OCI-LY7 (cell line): ENCODE results near the gene CDH12. TPM values are rescaled to one million over a fixed set of nuclear protein-coding genes. Genes with fewer than 3 reads are reported as not detected.
"Not testable (repeated sequence)": the region's sequence is repeated elsewhere in the genome, so short reads cannot be mapped to it uniquely, and the experiment has no call there.

Experiments used
- BruUV-seq: library from RNA; stranded (reverse); fragments of 400-500 nt; replicated peaks from 2 replicates; lab custom pipeline; 2021; lab: Mats Ljungman, UMichigan
- CTCF ChIA-PET: fragments of 300-600 bp; sonication (Branson Sonifier 250); formaldehyde crosslinking; loops from one replicate; lab custom pipeline; 2022; ENCODE audit warnings: antibody characterized with exemption; ENCODE audit not compliant: unreplicated experiment; lab: Charles Lee
- POLR2A ChIA-PET: fragments of 300-600 bp; sonication (Branson Sonifier 250); formaldehyde crosslinking; loops from one replicate; lab custom pipeline; 2022; ENCODE audit warnings: antibody characterized with exemption; lab: Charles Lee
- DNase-seq: peaks from one replicate; pipeline ENCODE4 v3.0.0-alpha.2; 2015; ENCODE audit warnings: low spot score
- H2AFZ ChIP-seq: fragments of 200-600 bp; sonication (generic), shearing (Covaris generic); 2 replicates; pipeline ENCODE4 v1.6.1; 2014; ENCODE audit warnings: mild to moderate bottlenecking, antibody characterized with exemption, low read length, moderate library complexity
- H3K27ac ChIP-seq: fragments of 200-600 bp; sonication (generic); 2 replicates; pipeline ENCODE4 v1.5.1; 2014; ENCODE audit warnings: mixed run types, low read depth, mild to moderate bottlenecking, moderate library complexity, low read length, inconsistent platforms; ENCODE audit not compliant: poor library complexity, severe bottlenecking
- H3K36me3 ChIP-seq: fragments of 200-600 bp; sonication (generic); 2 replicates; pipeline ENCODE4 v1.6.1; 2014; ENCODE audit warnings: mild to moderate bottlenecking, antibody characterized with exemption, low read length, moderate library complexity, mixed read lengths; ENCODE audit not compliant: insufficient read depth
- H3K4me1 ChIP-seq: fragments of 200-600 bp; sonication (generic); 2 replicates; pipeline ENCODE4 v1.5.1; 2014; ENCODE audit warnings: mild to moderate bottlenecking, low read length; ENCODE audit not compliant: insufficient read depth, poor library complexity, severe bottlenecking
- H3K4me2 ChIP-seq: fragments of 200-600 bp; sonication (generic); 2 replicates; pipeline ENCODE4 v1.6.1; 2014; ENCODE audit warnings: mild to moderate bottlenecking, low read length
- H3K4me3 ChIP-seq: fragments of 200-600 bp; sonication (generic); 2 replicates; pipeline ENCODE4 v1.5.1; 2014; ENCODE audit warnings: mild to moderate bottlenecking, low read depth, low read length; ENCODE audit not compliant: poor library complexity, severe bottlenecking
- H3K79me2 ChIP-seq: fragments of 200-600 bp; sonication (generic); 2 replicates; pipeline ENCODE4 v1.6.1; 2016; ENCODE audit warnings: low read depth, mild to moderate bottlenecking, low read length, moderate library complexity, mixed read lengths; ENCODE audit not compliant: insufficient read depth
- H3K9me2 ChIP-seq: fragments of 200-600 bp; sonication (generic); 2 replicates; pipeline ENCODE4 v1.6.1; 2016; ENCODE audit warnings: mild to moderate bottlenecking, low read length, mixed read lengths; ENCODE audit not compliant: insufficient read depth
- H3K9me3 ChIP-seq: fragments of 200-600 bp; sonication (generic); 2 replicates; pipeline ENCODE4 v1.6.1; 2014; ENCODE audit warnings: mild to moderate bottlenecking, mixed run types, low read length, mixed read lengths
- H4K20me1 ChIP-seq: fragments of 200-600 bp; sonication (generic); 2 replicates; pipeline ENCODE4 v1.6.1; 2014; ENCODE audit warnings: mild to moderate bottlenecking, antibody characterized with exemption, low read length, moderate library complexity, mixed read lengths; ENCODE audit not compliant: insufficient read depth
- CTCF ChIP-seq: fragments of 200-600 bp; sonication (generic); conservative IDR thresholded peaks from 2 replicates; pipeline ENCODE4 v1.5.1; 2014; ENCODE audit warnings: mild to moderate bottlenecking, antibody characterized with exemption, low read length, moderate library complexity, mixed read lengths
- EZH2phosphoT487 ChIP-seq: fragments of 200-600 bp; sonication (generic); IDR thresholded peaks from 2 replicates; pipeline ENCODE4 v1.6.1; 2018; ENCODE audit warnings: low read depth, borderline replicate concordance, mild to moderate bottlenecking, mixed run types, antibody characterized with exemption, low read length, moderate library complexity, mixed read lengths
- intact Hi-C: fragments of 100-400 bp; cut with micrococcal nuclease; formaldehyde crosslinking; loops from one replicate; pipeline ENCODE4 v1.10.0; 2022; ENCODE audit not compliant: unreplicated experiment
- total RNA-seq, 2 experiments: library from RNA; depleted of rRNA in 1 of 2; stranded (reverse); fragments of >200 nt in 1 of 2; shearing (Covaris generic) in 1 of 2; gene quantifications; 2 replicates each; pipeline ENCODE4 v1.2.3, GENCODE V29; 2014 to 2022

The CDH12 gene
- total RNA-seq, 2 experiments from 2014 or later, result not detected

GRCh38 chr5:22293147-22293546 lies 560.0 kb downstream of the CDH12 start:
- H3K4me3 ChIP-seq, result no peak overlapping the region
- no peaks in the 10 kb centered on the region for H3K4me1 ChIP-seq
- no peaks in the 10 kb centered on the region for H4K20me1 ChIP-seq
- BruUV-seq, result no TSS peak
- no peak for DNase-seq
- no peak for TF ChIP-seq CTCF
- no peak for TF ChIP-seq EZH2phosphoT487
- no peak overlapping the region for H2AFZ ChIP-seq
- H3K9me3 ChIP-seq, result no peaks in the 10 kb centered on the region
- H3K27ac ChIP-seq, result no peak overlapping the region
- no peaks in the 10 kb centered on the region for H3K36me3 ChIP-seq
- no peaks in the 10 kb centered on the region for H3K9me2 ChIP-seq
- POLR2A ChIA-PET, result no interaction called here
- intact Hi-C loops, result no loop called here
- CTCF ChIA-PET, result no interaction called here
- no peaks in the 10 kb centered on the region for H3K79me2 ChIP-seq
- no peak overlapping the region for H3K4me2 ChIP-seq

DNA sequence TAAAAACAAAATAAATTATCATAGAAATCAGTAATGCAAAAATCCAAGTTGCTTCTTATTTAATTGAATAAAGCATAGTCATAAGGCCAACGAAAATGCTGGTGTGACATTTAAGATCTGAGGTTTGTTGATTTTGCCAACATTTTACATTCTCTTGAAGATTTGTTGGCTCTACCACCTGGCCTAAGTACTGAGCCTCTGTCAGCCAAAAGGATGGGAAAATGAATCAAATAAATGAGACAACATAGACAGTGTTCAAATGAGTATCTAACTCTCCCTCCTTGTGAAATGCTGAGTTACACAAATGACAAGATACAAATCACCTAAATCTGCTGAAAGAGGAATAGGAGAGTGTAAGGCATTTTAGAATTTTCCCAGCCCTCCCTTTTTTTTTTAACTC lies 575.0 kb downstream of the CDH12 start:
- H3K9me3 ChIP-seq, result 0 out of 2 replicates have a peak, but pooled peaks cover 4% of the 10 kb centered on the region
- H3K79me2 ChIP-seq, result no peaks in the 10 kb centered on the region
- ChIA-PET CTCF (no interaction called here), POLR2A (no interaction called here)
- no peak overlapping the region for H3K4me2 ChIP-seq
- DNase-seq, result no peak
- H3K27ac ChIP-seq, result no peak overlapping the region
- no peak overlapping the region for H2AFZ ChIP-seq
- no peaks in the 10 kb centered on the region for H3K9me2 ChIP-seq
- BruUV-seq, result no TSS peak
- H3K4me3 ChIP-seq, result no peak overlapping the region
- H3K36me3 ChIP-seq, result no peaks in the 10 kb centered on the region
- intact Hi-C loops, result no loop called here
- H3K4me1 ChIP-seq, result no peaks in the 10 kb centered on the region
- TF ChIP-seq EZH2phosphoT487 (no peak), CTCF (no peak)
- no peaks in the 10 kb centered on the region for H4K20me1 ChIP-seq

DNA sequence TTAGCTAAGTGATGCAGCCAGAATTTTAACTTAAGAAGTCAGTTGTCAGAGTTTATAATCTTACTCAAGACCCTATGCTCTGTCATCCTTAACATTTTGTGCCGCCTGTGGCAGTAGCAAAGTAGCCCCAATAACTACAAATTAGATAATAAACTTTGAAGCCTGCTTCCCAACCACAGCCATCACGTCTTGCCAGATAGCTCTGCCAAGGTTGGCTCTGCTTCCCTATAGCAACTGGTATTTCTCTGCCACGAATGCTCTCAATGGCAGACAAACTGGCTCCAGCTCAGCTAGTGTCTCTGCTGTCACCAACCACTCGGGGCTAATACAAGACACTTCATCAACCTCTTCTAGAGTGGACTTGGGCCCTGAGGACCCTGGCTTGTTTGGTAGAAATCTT lies 576.1 kb downstream of the CDH12 start:
- no peak overlapping the region for H2AFZ ChIP-seq
- intact Hi-C loops, result no loop called here
- POLR2A ChIA-PET, result interaction anchor here (0.7 kb wide), 1 partner anchor 441 kb away, joined by 3 read pairs; no protein-coding TSS in a partner anchor
- H3K4me1 ChIP-seq, result no peaks in the 10 kb centered on the region
- H3K4me2 ChIP-seq, result no peak overlapping the region
- no peak overlapping the region for H3K27ac ChIP-seq
- no peaks in the 10 kb centered on the region for H4K20me1 ChIP-seq
- 0 out of 2 replicates have a peak, but pooled peaks cover 4% of the 10 kb centered on the region for H3K9me3 ChIP-seq
- no TSS peak for BruUV-seq
- no peak overlapping the region for H3K4me3 ChIP-seq
- no peak for DNase-seq
- H3K79me2 ChIP-seq, result no peaks in the 10 kb centered on the region
- no peaks in the 10 kb centered on the region for H3K36me3 ChIP-seq
- CTCF ChIA-PET, result no interaction called here
- no peaks in the 10 kb centered on the region for H3K9me2 ChIP-seq
- TF ChIP-seq CTCF, result no peak
- no peak for TF ChIP-seq EZH2phosphoT487

GRCh38 chr5:22265855-22266254 lies 587.3 kb downstream of the CDH12 start:
- BruUV-seq, H3K9me3 ChIP-seq, H3K9me2 ChIP-seq, DNase-seq, H3K79me2 ChIP-seq, H2AFZ ChIP-seq, H3K4me1 ChIP-seq, H3K27ac ChIP-seq, H3K36me3 ChIP-seq, CTCF ChIA-PET, H3K4me3 ChIP-seq, intact Hi-C loops, H4K20me1 ChIP-seq, H3K4me2 ChIP-seq: not testable (repeated sequence)
- POLR2A ChIA-PET, result interaction anchor here (1.1 kb wide), 1 partner anchor 24 kb away, joined by 3 read pairs; no protein-coding TSS in a partner anchor
